PC-3 (cell line): ENCODE results near the gene ZNF37A.

Source experiments
- EZH2 ChIP-seq: fragments of 300-600 bp; sonication (generic); IDR thresholded peaks from one replicate; pipeline ENCODE4 v1.6.1; 2017; ENCODE audit warnings: antibody characterized with exemption, mild to moderate bottlenecking, low read length; ENCODE audit not compliant: unreplicated experiment
- TF ChIP-seq, protein P1 (sequence below): fragments of 300-600 bp; sonication (generic); conservative IDR thresholded peaks from 2 replicates; pipeline ENCODE4 v1.5.1; 2017; ENCODE audit warnings: antibody characterized with exemption, low read depth, mild to moderate bottlenecking, low read length

DNA sequence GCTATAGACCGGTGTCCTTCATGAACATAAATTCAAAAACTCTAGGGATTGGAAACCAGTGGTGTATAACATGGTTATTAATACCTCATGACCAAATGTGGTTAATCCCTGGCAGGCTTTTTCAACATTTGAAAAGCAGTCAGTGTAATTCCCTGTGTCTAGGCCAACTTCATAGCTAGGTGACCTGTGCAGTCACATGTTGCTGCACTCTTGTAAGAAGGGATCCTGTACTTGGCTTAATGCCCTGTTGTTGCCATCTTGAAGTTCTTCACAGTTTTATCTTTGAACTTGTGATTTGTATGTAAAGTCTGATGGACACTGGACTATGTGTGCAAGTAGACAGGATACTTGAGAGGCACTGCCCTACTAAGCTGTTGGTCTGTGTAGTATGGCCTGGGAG is 43.9 kb upstream of the ZNF37A start:
- no peak for TF ChIP-seq EZH2
- TF ChIP-seq, protein P1, sequence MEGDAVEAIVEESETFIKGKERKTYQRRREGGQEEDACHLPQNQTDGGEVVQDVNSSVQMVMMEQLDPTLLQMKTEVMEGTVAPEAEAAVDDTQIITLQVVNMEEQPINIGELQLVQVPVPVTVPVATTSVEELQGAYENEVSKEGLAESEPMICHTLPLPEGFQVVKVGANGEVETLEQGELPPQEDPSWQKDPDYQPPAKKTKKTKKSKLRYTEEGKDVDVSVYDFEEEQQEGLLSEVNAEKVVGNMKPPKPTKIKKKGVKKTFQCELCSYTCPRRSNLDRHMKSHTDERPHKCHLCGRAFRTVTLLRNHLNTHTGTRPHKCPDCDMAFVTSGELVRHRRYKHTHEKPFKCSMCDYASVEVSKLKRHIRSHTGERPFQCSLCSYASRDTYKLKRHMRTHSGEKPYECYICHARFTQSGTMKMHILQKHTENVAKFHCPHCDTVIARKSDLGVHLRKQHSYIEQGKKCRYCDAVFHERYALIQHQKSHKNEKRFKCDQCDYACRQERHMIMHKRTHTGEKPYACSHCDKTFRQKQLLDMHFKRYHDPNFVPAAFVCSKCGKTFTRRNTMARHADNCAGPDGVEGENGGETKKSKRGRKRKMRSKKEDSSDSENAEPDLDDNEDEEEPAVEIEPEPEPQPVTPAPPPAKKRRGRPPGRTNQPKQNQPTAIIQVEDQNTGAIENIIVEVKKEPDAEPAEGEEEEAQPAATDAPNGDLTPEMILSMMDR = no peak
